HPDE6-E6E7 (cell line): ENCODE measurements around the gene GGT6.

Experiments used
- DNase-seq: peaks from one replicate; pipeline ENCODE4 v3.0.0; 2011; ENCODE audit warnings: missing footprints; ENCODE audit errors: extremely low spot score

GGT6 gene

DNA sequence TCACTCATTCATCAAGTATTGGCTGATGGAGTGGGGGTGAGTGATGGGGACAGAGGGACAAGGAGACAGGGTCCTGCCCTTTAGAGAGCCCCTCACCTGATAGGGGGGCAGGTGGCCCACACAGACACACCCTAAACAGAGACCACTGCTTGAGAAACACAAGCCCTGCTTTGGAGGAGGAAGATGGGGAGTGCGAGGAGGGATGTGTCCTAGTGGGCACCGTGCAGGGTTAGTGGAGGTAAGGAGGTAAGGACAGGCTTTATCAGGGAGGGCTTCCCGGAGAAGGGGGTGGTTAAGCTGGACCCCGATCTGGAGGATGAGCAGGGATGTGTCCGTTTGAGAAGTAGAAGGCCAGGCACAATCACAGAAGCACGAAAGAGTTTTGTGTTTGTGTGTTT, 15.8 kb upstream of the GGT6 start:
- no peak for DNase-seq

DNA sequence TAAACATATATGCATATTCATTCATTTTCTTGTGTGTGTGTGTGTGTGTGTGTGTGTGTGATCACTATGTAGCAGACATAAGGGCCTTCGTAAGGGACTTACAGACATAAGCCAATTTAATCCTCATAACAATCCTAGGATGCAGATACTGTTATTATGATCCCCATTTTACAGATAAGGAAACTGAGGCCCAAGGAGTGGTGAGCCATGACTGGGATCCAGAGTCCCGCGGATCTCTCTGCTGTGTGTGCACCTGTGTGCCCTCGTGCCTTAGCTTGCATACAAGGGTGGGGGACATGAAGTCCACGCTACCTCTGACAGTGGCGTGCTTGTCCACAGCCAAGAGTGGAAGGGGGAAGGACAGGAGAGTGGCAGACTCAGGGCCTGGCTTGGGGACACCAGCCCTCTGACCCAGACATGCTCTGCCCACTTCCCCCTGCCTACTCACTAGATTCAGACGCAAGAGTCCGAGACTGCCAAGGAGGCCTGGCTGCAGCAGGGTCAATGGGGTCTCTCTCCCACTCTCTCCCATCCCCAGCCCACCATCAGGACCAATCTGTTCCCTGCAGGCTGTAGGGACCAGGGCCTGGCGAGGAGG, 14.2 kb upstream of the GGT6 start:
- no peak for DNase-seq

DNA sequence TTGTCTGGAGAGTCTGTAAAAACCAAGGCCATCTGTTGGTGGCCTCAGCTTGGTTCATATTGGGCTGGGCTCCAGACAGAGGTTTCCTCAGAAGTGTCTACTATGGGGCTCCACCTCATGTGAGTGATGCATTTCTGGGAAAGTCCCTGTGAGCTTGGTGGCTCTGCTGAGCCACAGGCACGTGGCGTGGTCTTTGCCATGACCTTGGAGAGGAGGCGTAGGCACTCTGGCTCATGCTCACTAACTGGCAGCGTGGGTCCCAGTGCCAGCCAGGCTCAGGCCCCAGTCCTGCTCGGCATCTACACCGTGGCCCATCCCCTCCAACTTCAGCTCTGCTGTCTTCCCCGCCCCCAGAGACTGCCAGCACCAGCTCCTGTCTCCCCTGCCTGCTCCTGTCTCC, 13.3 kb upstream of the GGT6 start:
- no peak for DNase-seq

DNA sequence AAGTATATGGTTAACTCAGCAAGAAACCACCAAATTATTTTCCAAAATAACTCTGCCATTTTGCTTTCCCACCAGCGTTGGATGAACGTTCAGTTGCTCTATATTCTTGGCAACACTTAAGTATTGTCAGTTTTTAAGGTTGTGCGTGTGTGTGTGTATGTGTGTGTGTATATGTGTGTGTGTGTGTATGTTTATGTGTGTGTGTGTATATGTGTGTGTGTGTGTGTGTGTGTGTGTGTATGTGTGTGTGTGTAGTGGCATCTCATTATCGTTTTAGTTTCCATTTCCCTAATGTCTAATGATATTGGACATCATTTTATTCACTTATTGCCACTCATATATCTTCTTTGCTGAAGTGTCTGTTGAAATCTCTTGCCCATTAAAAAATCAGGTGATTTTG, 12.7 kb upstream of the GGT6 start:
- DNase-seq, result no peak

DNA sequence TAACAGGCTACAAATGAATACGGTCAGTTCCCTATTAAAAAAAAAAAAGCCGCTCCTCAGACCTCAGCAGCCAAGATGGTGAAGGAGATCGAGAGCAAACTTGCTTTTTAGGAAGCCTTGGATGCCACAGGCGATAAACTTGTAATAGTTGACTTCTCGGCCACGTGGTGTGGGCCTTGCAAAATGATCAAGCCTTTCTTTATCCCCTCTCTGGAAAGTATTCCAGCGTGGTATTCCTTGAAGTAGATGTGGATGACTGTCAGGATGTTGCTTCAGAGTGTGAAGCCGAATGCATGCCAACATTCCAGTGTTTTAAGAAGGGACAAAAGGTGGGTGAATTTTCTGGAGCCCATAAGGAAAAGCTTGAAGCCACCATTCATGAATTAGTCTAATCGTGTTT, 11.8 kb upstream of the GGT6 start:
- DNase-seq, result no peak

DNA sequence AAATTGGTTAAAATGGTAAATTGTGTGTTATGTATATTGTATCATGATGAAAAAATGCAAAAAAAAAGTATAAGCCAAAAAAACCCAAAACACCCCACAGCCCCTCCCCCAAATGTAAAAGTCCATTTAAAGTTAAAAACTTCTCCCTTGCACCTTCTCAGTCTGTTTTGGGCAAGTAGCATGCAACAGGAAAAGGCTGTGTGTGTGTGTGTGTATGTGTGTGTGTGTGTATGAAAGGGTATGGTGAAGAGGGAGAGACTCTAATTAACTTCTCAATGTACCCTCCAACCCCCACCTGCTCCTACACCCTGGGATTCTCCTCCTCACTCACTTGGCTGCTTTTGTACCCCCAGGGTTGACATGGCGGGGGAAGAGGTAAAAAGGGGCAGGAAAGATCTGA, 9.2 kb upstream of the GGT6 start:
- no peak for DNase-seq

DNA sequence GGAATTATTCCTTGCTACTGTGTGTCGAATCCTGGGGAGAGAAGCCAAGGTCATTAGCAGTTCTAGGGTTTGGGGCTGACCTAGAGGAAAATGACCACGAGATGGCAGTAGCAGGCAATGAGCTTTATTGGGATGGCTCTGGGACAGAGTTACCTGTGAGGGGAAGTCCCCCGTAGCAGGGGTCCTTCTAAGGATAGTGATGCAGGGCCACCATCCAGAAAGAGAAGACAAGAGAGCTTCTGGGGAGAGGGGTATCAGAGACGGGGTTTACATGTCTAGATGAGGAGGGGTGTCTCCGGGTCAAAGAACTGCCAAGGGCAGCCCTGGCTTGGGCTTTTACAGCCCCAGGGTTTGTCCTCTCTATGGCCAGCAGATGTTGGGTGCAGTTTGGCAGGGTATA, 6.4 kb upstream of the GGT6 start:
- DNase-seq, result peak; percentile 62

DNA sequence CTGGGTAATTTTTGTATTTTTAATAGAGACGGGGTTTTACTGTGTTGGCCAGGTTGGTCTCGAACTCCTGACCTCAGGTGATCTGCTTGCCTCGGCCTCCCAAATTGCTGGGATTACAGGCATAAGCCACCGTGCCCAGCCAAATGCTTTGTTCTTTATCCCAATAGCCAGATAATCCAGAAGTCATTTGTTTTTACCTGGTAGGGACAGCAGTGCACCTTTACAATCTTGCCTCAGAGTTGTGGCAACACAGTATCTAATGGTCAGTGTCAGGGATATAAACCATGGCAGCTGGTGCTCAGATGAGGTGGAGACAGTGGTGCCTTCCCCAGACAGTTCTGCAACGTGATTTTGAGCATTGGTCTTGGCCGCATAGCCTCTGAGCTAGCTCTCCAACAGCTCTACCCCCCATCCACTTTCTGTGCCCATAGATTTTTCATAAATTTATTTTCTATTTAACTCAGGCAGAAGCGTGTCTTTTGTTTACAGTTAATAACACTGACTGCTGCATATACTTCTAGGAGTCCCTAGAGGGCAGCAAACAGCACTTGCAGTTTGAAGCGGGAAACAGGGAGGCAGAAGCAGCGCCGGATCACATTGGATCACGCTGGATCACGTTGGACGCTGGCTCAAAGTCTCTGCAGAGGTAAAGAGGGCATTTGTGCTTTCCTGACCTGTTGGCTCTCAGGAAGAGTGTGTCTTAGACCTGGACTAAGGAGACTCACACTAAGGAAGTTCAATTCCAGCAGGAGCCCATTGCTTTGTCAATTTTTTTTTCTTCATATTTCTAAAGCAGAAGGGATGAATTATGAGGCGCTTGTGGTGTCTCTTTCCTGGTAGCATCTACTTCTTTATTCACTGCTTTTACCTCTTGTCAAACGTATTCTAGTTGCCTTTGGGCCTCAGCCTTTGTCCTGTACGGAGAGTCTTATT, 5.1 kb upstream of the GGT6 start:
- DNase-seq, result peak; percentile 69

DNA sequence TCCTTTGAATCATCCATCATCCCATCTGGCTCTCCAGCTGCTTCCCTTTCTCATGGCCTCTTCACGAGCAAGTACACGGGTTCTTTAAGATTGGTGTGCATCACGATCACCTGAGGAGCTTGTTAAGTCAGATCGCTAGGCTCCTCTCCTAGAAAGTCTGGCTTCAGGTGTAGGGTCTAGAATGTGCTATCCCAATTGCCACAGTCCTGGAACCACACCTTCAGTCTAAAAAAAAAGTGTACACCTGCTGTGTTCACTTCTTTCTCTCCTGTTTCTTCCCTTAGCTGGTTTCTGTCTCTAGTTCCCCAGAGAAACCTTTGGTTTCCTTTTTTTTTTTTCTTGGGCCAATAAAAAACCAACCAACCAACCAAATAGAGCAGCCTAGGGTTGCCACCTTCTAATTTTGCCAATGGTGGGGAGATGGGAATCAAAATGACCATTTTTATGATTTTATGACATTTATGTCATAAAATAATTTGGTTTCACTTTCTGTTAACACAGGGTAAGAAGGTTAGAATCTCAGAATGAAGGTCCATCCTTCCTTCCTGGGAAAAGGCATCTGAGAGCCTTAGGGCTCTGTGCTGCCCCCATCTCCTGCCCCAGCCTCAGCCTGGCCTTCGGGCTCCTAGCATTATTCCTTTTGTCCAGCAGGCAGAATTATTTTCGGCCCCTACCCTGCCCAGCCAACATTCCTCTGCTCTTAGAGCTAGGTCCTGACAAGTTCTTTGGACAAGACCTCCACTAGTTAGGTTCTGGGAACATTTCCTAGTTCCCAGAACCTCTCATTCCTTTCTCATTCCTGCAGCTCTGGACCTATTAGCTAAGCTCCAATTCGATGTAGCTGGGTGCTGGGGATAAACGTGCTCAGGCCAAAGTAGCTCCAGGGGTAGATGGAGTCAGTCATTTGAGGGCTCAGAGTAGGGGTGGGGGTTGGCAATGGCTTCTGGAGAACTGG, 1.9 kb upstream of the GGT6 start:
- no peak for DNase-seq

DNA sequence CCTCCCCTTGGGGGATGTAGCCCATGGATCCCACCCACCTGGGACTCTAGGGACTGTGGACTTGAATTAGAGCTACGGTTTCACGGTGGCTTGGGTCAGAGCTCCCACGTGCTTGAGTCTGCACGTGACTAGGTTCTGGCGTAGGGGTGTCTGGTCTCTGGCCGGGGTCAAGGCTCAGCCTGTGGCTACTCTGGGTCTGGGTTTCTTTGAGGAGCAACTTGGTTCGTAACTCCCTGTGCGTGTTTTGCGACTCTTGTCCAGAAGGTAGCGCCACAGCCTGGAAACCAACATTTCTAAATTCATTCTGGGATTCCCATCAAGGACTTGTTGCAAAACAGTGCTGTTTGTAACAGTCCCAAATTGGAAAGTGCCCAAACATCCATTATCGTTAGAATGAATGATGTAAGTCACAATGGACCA, 470 bp upstream of the GGT6 start:
- DNase-seq, result no peak

DNA sequence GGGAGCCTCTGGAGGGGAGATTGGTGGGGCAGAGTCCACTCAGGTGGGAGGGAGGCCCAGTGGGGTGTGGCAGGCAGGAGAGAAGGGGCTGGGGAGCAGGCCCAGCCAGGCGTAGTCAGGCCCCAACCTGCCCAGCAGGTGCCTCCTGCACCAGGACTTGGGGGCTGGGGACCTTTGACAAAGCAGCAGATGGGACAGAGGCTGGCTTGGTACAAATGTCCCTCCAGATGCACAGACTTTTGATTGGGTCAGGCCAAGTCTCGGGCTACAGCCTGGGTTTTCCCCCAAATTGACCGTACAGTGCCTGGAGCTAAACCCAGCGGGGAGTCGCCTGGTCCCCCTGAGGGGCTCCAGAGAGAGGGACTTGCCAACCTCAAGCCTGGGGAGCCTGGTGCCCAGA, 411 bp downstream of the GGT6 start:
- no peak for DNase-seq

DNA sequence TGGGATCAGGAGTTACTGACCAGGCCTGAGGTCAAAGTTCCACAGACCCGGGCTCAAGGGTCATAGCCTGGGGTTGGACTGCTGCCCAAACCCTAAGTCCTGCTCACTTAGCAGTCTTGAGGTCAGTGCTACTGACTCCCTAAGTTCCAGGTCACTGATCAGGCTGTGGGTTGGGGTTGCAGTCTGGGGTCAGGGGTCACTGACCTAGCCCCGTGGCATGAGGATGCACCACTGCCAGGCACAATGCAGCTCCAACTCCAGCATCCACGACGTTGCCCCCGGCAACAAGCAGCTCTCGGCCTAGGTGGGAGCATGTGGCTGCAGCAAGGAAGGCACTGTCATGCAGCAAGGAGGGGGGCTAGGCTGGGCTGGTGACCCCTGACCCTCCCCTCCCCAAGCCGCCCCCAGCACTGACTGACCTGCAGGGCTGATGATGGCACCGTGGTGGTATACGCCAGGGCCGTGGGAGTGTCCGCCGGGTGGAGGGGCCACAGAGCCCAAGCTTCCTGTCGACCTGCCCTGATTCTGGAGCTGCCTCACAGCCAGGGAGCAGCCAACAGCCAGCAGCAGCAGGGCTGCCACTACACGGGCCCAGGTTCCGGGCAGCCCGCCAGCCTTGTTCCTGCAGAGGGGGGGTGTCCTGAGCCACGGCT, 1.1 kb downstream of the GGT6 start:
- DNase-seq, result no peak

DNA sequence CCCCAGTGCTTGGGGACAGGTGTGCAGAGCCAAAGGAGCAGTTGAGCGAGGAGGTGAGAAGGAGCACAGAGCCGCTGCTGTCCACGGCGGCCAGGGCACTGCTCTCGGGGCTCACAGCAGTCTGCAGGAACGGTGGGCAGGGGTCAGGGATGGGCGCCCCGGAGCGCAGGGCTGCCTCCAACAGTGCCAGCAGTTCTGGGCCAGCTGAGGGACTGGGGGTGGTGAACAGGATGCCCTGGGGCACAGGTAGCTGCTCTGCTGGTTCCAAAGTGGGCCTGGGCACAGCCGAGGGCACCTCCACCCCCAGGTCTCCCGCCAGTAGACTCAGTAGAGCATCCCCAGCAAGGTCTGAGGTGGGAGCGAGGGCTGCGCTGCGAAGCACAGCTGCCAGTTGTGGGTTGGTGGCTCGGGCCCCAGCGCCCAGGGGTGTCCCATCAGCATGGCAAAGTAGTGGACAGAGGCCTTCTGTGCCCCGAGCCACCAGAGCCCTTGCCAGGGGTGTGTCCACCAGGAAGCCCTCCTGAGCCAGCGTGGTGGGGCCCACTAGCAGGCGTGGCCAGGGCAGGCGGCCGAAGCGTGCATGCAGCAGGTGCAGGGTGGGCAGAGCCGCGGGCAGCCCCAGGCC, 1.9 kb downstream of the GGT6 start:
- no peak for DNase-seq

DNA sequence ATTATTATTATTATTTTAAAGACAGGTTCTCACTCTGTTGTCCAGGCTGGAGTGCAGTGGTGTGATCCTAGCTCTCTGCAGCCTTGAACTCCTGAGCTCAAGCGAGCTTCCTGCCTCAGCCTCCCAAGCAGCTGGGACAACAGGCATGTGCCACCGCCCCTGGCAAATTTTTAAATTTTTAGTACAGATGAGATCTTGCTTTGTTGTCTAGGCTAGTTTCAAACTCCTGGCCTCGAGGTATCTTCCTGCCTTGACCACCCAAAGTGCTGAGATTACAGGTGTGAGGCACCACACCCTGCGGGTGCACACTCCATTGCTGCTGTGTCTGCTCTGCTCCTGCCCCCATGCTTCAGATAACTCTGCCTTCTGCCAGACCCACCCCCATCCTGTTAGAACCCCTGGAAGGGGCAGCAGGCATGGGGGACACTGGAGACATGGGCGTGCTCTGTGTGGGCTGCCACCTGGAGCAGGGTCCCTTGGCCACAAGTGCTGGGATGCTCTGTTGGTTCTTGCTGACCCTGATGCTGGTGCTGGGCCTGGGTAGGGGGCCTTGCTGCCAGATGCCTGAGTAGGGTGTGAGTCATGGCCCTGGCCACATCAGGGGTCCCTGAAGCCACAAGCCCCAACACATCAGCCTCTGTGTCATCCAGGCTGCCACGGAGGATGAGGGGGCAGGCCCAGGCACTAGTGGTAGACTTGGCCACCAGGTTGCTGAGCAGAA, 2.6 kb downstream of the GGT6 start:
- no peak for DNase-seq

DNA sequence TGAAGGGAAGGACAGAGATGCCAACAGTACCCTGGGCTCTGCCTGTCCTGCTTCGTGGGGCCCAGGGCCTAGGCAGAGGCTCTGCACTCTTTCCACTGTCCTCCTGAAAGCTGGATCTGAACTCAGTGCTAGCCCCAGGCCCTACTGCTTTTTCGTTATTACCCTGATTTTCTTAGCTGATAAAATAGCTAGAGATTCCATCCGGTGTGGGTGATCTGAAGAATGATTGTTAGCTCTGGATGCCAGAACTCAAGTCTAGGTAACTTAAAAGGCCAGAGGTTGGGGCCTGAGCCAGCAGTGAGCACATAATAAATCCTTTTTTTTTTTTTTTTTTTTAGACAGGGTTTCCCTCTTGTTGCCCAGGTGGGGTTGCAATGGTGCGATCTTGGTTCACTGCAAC, 3.4 kb downstream of the GGT6 start:
- DNase-seq, result no peak

DNA sequence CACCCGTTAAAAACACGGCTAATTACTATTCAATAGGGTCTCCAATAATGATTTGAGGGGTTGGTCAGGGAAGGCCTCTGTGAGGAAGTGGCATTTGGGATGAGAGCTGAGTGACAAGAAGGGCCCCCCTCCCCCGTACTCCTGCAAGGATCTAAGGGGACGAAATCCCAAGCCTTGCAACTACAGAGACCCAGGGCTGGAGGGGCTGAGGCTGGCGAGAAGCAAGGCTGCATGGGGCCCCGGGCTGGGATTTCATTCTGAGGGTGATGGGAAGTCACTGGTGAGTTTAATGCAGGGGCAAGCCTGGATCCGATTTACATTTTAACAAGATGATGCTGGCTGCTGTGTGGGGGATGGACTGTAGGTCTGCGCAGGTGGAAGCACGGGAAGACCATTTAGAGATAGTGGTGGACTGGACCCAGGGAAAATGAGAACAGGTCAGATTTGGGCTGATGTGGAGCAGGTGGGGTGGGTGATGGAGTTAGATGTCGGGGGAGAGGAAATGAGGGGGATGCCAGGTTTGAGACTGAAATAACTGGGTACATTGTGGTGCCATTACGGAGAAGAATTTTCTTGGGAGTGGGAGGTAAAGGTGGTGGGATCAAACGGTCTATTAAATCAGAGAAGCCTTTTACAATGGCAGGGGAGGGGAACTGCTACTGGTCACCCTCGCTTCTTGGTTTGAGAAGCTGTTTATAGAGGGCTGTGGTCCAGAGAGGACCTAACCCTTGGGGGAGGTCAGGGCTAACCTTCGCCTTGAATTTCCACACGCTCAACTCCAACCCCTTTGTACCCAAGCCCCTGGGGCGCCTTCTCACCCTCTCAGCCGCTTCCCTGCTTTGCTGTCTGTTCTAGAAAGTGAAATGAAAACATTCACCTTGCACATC, 4.3 kb downstream of the GGT6 start:
- no peak for DNase-seq

DNA sequence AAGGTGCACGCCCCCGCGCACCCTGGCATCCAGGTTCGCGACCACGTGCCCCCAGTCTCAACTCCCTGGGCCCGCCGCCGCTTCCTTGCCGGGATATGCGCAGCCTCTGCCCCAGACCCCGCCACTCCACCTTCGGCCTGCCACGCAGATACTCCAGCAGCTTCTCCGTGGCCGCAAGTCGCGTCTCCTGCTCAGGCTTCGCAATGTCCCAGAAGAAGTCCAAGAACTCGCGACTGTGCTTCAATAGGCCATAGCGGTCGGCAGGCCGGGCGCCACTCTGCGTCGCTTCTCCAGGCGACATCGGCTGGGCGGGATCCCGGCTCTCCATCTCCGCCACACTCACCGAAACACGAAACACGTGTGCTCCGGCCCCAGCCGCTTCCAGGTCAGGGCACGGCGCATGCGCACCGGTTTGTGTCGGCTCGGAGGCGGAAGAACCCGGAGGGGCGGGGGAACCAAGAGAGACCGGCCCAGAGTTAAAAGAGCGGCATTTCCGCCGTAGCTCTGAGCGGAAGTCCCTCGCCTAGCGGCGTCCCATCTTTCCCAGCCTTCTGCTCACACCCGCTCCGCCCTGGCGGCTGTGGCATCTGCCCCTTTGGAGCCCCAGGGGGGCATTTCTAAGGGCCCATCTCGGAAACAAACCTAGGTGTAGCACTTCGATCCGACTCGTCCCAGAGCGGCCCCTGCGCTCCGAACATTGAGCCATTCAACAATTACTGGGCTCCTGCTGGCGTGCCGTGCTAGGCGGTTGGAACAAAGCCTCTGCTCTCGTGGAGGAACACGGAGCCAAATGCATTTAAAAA, 5.2 kb downstream of the GGT6 start, which contains the start of gene MYBBP1A:
TSS of gene MYBBP1A (minus strand) at position 388 of the 803 bp plus-strand sequence. CDS start at position 328, 60 bp downstream.
- DNase-seq, result peak; percentile 99

DNA sequence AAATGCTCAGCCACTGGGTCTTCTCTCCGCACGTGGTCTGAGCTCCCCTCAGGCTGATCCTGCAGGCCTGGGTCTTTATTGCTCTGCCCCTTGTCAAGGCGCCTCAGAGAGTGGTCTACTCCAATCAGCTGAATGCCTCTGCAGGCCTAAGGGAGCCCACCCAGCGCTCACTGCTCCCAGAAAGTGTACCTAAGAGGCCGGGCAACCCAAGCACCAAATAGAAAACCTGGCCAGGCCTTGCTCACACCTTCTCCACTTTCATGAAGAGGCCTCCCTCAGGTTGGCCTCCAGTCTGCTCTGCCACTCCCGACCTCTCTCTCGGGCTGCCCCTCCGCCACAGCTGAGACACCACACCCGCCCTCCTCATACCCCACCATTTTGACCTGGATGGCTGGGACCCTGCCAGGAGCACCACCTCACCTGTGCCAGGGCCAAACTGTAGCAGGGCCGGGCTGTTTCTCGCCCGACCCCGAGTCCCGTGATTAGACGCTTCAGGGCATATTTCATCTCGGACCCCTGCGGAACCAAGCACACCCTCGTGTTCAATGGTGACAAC, 5.9 kb downstream of the GGT6 start:
- DNase-seq, result no peak
